ENCODE measurements around the gene ADCK1. TPM values are rescaled to one million over a fixed set of nuclear protein-coding genes. Genes with fewer than 3 reads are reported as not detected.

The ADCK1 gene
- total and polyA plus RNA-seq, 2 donors (not counting 3 experiments of a cell fraction or from before 2014, with no cell fraction given), result 4.2 to 6.9 TPM

DNA sequence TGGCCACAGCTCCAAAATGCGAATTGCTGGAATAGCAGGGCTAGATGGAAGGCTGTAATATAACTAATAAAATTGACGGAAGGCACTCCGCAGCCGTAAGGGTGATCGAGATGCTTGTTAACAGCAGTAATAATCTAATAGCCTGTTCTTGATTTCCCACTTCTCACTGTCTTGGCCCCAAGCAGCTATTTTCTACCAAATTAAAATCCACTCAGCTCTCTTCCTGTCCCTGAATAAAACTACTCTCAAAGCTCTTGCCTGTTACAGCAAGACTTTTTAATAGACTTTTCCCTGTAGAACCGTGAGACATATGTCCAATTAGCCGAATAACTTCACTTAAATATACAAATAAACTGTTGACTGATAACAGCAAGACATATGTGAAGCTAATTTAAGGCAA lies 38.0 kb downstream of the ADCK1 start:
- no peaks in the 10 kb centered on the region for H3K79me2 ChIP-seq (ENCODE audit: control insufficient read depth, insufficient read depth, low read length)
- no peak overlapping the region for H3K4me2 ChIP-seq (ENCODE audit: insufficient read depth, low read length)
- no peaks in the 10 kb centered on the region for H3K4me1 ChIP-seq (ENCODE audit: control insufficient read depth, extremely low read depth, insufficient read depth, low read length)
- no peak overlapping the region for H3K27ac ChIP-seq (ENCODE audit: insufficient read depth, low read depth, low read length)
- no peaks in the 10 kb centered on the region for H3K9me1 ChIP-seq (replicated peaks; ENCODE audit: control insufficient read depth, extremely low read depth, insufficient read depth, low read length)
- intact Hi-C loops (cut with micrococcal nuclease), result no loop called here
- DNase-seq (ENCODE audit: low read depth, low spot score), result no peak
- H3K4me3 ChIP-seq (replicated peaks in 1 of 3; ENCODE audit: insufficient read depth in 1 of 3, low read depth in 1 of 3, low read length in 3 of 3), result no peak overlapping the region
- H3K27me3 ChIP-seq (ENCODE audit: control insufficient read depth in 2 of 2, insufficient read depth in 2 of 2, low read length in 2 of 2), result no peaks in the 10 kb centered on the region
- TF ChIP-seq, protein P1, sequence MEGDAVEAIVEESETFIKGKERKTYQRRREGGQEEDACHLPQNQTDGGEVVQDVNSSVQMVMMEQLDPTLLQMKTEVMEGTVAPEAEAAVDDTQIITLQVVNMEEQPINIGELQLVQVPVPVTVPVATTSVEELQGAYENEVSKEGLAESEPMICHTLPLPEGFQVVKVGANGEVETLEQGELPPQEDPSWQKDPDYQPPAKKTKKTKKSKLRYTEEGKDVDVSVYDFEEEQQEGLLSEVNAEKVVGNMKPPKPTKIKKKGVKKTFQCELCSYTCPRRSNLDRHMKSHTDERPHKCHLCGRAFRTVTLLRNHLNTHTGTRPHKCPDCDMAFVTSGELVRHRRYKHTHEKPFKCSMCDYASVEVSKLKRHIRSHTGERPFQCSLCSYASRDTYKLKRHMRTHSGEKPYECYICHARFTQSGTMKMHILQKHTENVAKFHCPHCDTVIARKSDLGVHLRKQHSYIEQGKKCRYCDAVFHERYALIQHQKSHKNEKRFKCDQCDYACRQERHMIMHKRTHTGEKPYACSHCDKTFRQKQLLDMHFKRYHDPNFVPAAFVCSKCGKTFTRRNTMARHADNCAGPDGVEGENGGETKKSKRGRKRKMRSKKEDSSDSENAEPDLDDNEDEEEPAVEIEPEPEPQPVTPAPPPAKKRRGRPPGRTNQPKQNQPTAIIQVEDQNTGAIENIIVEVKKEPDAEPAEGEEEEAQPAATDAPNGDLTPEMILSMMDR (IDR thresholded peaks at IDR 0.05; ENCODE audit: extremely low read depth in 1 of 2, insufficient read depth in 1 of 2, low read depth in 1 of 2, low read length in 2 of 2), result no peak
- no peak for TF ChIP-seq GATA2 (IDR thresholded peaks at IDR 0.05; ENCODE audit: insufficient read depth, insufficient read length, low read depth, low read length)
- no peak for TF ChIP-seq POLR2AphosphoS5 (IDR thresholded peaks at IDR 0.05; ENCODE audit: insufficient read depth, low read depth, low read length)
- TF ChIP-seq JUN (IDR thresholded peaks at IDR 0.05; ENCODE audit: borderline replicate concordance, insufficient read depth, insufficient read length, low read depth), result no peak
- TF ChIP-seq POLR2A (IDR thresholded peaks at IDR 0.05; ENCODE audit: low read depth, low read length), result no peak
- TF ChIP-seq FOS (IDR thresholded peaks at IDR 0.05; ENCODE audit: borderline replicate concordance, insufficient read depth, low read length), result no peak
- no peak for TF ChIP-seq EZH2 (IDR thresholded peaks at IDR 0.05; ENCODE audit: borderline replicate concordance, low read depth, low read length, severe bottlenecking)
- TF ChIP-seq, protein P2, sequence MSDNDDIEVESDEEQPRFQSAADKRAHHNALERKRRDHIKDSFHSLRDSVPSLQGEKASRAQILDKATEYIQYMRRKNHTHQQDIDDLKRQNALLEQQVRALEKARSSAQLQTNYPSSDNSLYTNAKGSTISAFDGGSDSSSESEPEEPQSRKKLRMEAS (IDR thresholded peaks at IDR 0.05; ENCODE audit: insufficient read depth, insufficient read length), result no peak
- TF ChIP-seq MYC (IDR thresholded peaks at IDR 0.05; ENCODE audit: low read depth, low read length), result no peak
- H3K36me3 ChIP-seq (ENCODE audit: control insufficient read depth in 2 of 2, extremely low read depth in 1 of 2, insufficient read depth in 2 of 2, low read length in 2 of 2), result no peaks in the 10 kb centered on the region
- H2AFZ ChIP-seq (ENCODE audit: low read depth, low read length), result no peak overlapping the region
- no TSS peak for BruUV-seq (replicated peaks)
- no peak overlapping the region for H3K9ac ChIP-seq (replicated peaks; ENCODE audit: extremely low read depth, insufficient read depth, low read length)
- H4K20me1 ChIP-seq (replicated peaks; ENCODE audit: control insufficient read depth, extremely low read depth, insufficient read depth, low read length), result no peaks in the 10 kb centered on the region
- ChIA-PET CTCF (no interaction called here), POLR2A (no interaction called here)
- no peak for FAIRE-seq
- dilution Hi-C loops (cut with MboI; ENCODE audit: extremely low pct_ligation_motif_present, low sequenced_read_pairs), result no loop called here
- H3K9me3 ChIP-seq (replicated peaks; ENCODE audit: control insufficient read depth, insufficient read depth, low read length), result no peaks in the 10 kb centered on the region
